IMR-90 (cell line): ENCODE measurements around the gene CCDC50. TPM values are rescaled to one million over a fixed set of nuclear protein-coding genes. Genes with fewer than 3 reads are reported as not detected.
A peak's percentile ranks its signal among the peaks of the same experiment; 100 is the strongest.

Experiments used
- ATAC-seq: fragments of 200-7000 bp; cut with Tn5 transposase; 2 replicates; pipeline ENCODE4 v1.9.1; 2020; ENCODE audit warnings: low read depth, mild to moderate bottlenecking, moderate library complexity
- BruUV-seq: library from RNA; stranded (reverse); fragments of 400-500 nt; replicated peaks from 2 replicates; lab custom pipeline; 2021; lab: Mats Ljungman, UMichigan
- CTCF ChIA-PET: fragments of 300-600 bp; formaldehyde crosslinking; extraction: SDS; loops from one replicate; lab custom pipeline; 2021; ENCODE audit warnings: antibody characterized with exemption; lab: Yijun Ruan, JAX
- POLR2A ChIA-PET: fragments of 300-600 bp; sonication (Branson Sonifier 250); formaldehyde crosslinking; loops from one replicate; lab custom pipeline; 2022; ENCODE audit warnings: antibody characterized with exemption; ENCODE audit not compliant: unreplicated experiment; lab: Charles Lee
- DNase-seq: peaks from one replicate; pipeline ENCODE4 v3.0.0; 2013
- H2AFZ ChIP-seq: replicated peaks from 2 replicates; pipeline ENCODE3; 2013; ENCODE audit warnings: low read length, mild to moderate bottlenecking; ENCODE audit not compliant: poor library complexity
- H2AK5ac ChIP-seq: 2 replicates; pipeline ENCODE4 v1.6.1; 2013; ENCODE audit warnings: low read depth, low read length, inconsistent platforms
- H2AK9ac ChIP-seq: replicated peaks from 2 replicates; pipeline ENCODE3; 2013; ENCODE audit warnings: mild to moderate bottlenecking, low read depth, low read length, moderate library complexity; ENCODE audit not compliant: poor library complexity
- H2BK120ac ChIP-seq: 2 replicates; pipeline ENCODE4 v1.6.1; 2013; ENCODE audit warnings: low read depth, low read length, inconsistent platforms
- H2BK15ac ChIP-seq: 3 replicates; pipeline ENCODE4 v1.6.1; 2013; ENCODE audit warnings: low read depth, low read length, inconsistent platforms
- H2BK20ac ChIP-seq: 2 replicates; pipeline ENCODE4 v1.6.1; 2013; ENCODE audit warnings: low read depth, mild to moderate bottlenecking, inconsistent platforms, low read length, moderate library complexity
- H2BK5ac ChIP-seq: 2 replicates; pipeline ENCODE4 v1.6.1; 2013; ENCODE audit warnings: mild to moderate bottlenecking, low read depth, low read length, inconsistent platforms; ENCODE audit not compliant: poor library complexity, severe bottlenecking
- H3K14ac ChIP-seq: replicated peaks from 2 replicates; pipeline ENCODE4 v1.6.1; 2013; ENCODE audit warnings: low read depth, low read length, inconsistent platforms
- H3K18ac ChIP-seq: 2 replicates; pipeline ENCODE4 v1.6.1; 2013; ENCODE audit warnings: low read depth, low read length, control low read depth
- H3K23ac ChIP-seq: 2 replicates; pipeline ENCODE4 v1.6.1; 2013; ENCODE audit warnings: low read depth, low read length, inconsistent platforms
- H3K27ac ChIP-seq: 2 replicates; pipeline ENCODE4 v1.5.1; 2013; ENCODE audit warnings: mild to moderate bottlenecking, control low read depth, low read length; ENCODE audit not compliant: insufficient read depth
- H3K27me3 ChIP-seq: 2 replicates; pipeline ENCODE4 v1.6.1; 2013; ENCODE audit warnings: low read length; ENCODE audit not compliant: control insufficient read depth, insufficient read depth
- H3K36me3 ChIP-seq: 2 replicates; pipeline ENCODE4 v1.6.1; 2013; ENCODE audit warnings: low read length, mixed read lengths; ENCODE audit not compliant: control insufficient read depth, insufficient read depth
- H3K4ac ChIP-seq: 2 replicates; pipeline ENCODE4 v1.6.1; 2013; ENCODE audit warnings: low read depth, low read length, inconsistent platforms
- H3K4me1 ChIP-seq: 2 replicates; pipeline ENCODE4 v1.6.1; 2013; ENCODE audit warnings: low read length, mixed read lengths; ENCODE audit not compliant: control insufficient read depth, insufficient read depth
- H3K4me2 ChIP-seq: 2 replicates; pipeline ENCODE4 v1.6.1; 2013; ENCODE audit warnings: low read depth, mild to moderate bottlenecking, control low read depth, low read length, moderate library complexity
- H3K4me3 ChIP-seq: 2 replicates; pipeline ENCODE4 v1.5.1; 2013; ENCODE audit warnings: low read depth, mild to moderate bottlenecking, control low read depth, low read length, moderate library complexity; ENCODE audit not compliant: insufficient read depth
- H3K56ac ChIP-seq: 2 replicates; pipeline ENCODE4 v1.6.1; 2013; ENCODE audit warnings: low read length, inconsistent platforms; ENCODE audit not compliant: insufficient read depth; ENCODE audit errors: extremely low read depth
- H3K79me1 ChIP-seq, 2 experiments: 2 replicates each; pipeline ENCODE4 v1.6.1; 2013; ENCODE audit warnings: low read length in 2 of 2, inconsistent platforms in 1 of 2, low read depth in 1 of 2
- H3K9ac ChIP-seq: 2 replicates; pipeline ENCODE4 v1.6.1; 2013; ENCODE audit warnings: low read depth, low read length, control low read depth
- H3K9me1 ChIP-seq: 2 replicates; pipeline ENCODE4 v1.6.1; 2013; ENCODE audit warnings: low read length, inconsistent platforms; ENCODE audit not compliant: insufficient read depth
- H3K9me3 ChIP-seq: 2 replicates; pipeline ENCODE4 v1.6.1; 2013; ENCODE audit warnings: low read length; ENCODE audit not compliant: control insufficient read depth, insufficient read depth
- H4K20me1 ChIP-seq: 2 replicates; pipeline ENCODE4 v1.6.1; 2013; ENCODE audit warnings: low read length, inconsistent platforms; ENCODE audit not compliant: insufficient read depth
- H4K5ac ChIP-seq: 2 replicates; pipeline ENCODE4 v1.6.1; 2013; ENCODE audit warnings: mild to moderate bottlenecking, low read depth, low read length, control low read depth
- H4K8ac ChIP-seq, 2 experiments: 2 replicates each; pipeline ENCODE4 v1.6.1; 2013; ENCODE audit warnings: low read depth in 2 of 2, low read length in 2 of 2, control low read depth in 1 of 2, inconsistent platforms in 1 of 2
- H4K91ac ChIP-seq: 2 replicates; pipeline ENCODE4 v1.6.1; 2013; ENCODE audit warnings: low read depth, low read length, inconsistent platforms; ENCODE audit not compliant: insufficient read depth
- BHLHE40 ChIP-seq: fragments of 150-350 bp; IDR thresholded peaks from 2 replicates; pipeline ENCODE4 v1.6.1; 2016; ENCODE audit warnings: mild to moderate bottlenecking, low read depth, low read length
- CEBPB ChIP-seq: IDR thresholded peaks from 2 replicates; pipeline ENCODE4 v1.6.1; 2012; ENCODE audit warnings: low read depth, low read length, improper control_type of control experiment
- CTCF ChIP-seq: conservative IDR thresholded peaks from 2 replicates; pipeline ENCODE4 v1.5.1; 2012; ENCODE audit warnings: mild to moderate bottlenecking, low read depth, low read length, improper control_type of control experiment
- ELK1 ChIP-seq: fragments of 150-350 bp; IDR thresholded peaks from 2 replicates; pipeline ENCODE4 v1.6.1; 2016; ENCODE audit warnings: low read depth, mild to moderate bottlenecking, low read length, moderate library complexity, borderline replicate concordance
- FOS ChIP-seq: fragments of 150-350 bp; IDR thresholded peaks from 2 replicates; pipeline ENCODE4 v1.6.1; 2016; ENCODE audit warnings: low read depth, low read length
- MAFK ChIP-seq: IDR thresholded peaks from 2 replicates; pipeline ENCODE4 v1.6.1; 2012; ENCODE audit warnings: low read depth, low read length, improper control_type of control experiment
- NFE2L2 ChIP-seq: fragments of 150-350 bp; IDR thresholded peaks from 2 replicates; pipeline ENCODE4 v1.6.1; 2016; ENCODE audit warnings: low read depth, mild to moderate bottlenecking, low read length
- POLR2A ChIP-seq: IDR thresholded peaks from 2 replicates; pipeline ENCODE4 v1.6.1; 2012; ENCODE audit warnings: mild to moderate bottlenecking, low read depth, low read length
- RAD21 ChIP-seq: IDR thresholded peaks from 2 replicates; pipeline ENCODE4 v1.6.1; 2012; ENCODE audit warnings: low read length, improper control_type of control experiment
- RCOR1 ChIP-seq: IDR thresholded peaks from 2 replicates; pipeline ENCODE4 v1.6.1; 2012; ENCODE audit warnings: mild to moderate bottlenecking, low read length, improper control_type of control experiment; ENCODE audit not compliant: insufficient replicate concordance
- RFX5 ChIP-seq: IDR thresholded peaks from 2 replicates; pipeline ENCODE4 v1.8.0; 2012; ENCODE audit warnings: low read depth, mild to moderate bottlenecking, low read length, moderate library complexity
- SMC3 ChIP-seq: fragments of 150-350 bp; IDR thresholded peaks from 2 replicates; pipeline ENCODE4 v1.6.1; 2016; ENCODE audit warnings: low read depth, mild to moderate bottlenecking, antibody characterized with exemption, low read length, moderate library complexity
- USF2 ChIP-seq: fragments of 150-350 bp; IDR thresholded peaks from 2 replicates; pipeline ENCODE4 v1.6.1; 2017; ENCODE audit warnings: mild to moderate bottlenecking, antibody characterized with exemption, low read length, low read depth
- WGBS, 2 experiments: methylation state at CpG; one replicate each; pipeline versions ENCODE4 v1.1.5 to v1.1.7; 2013; ENCODE audit warnings: missing lambda C conversion rate in 2 of 2; ENCODE audit not compliant: insufficient read length in 1 of 2; ENCODE audit errors: extremely low coverage in 2 of 2; 5-methylcytosine and 5-hydroxymethylcytosine counted together
- dilution Hi-C: fragments of 300-500 bp; cut with HindIII; formaldehyde crosslinking; loops from one replicate; pipeline ENCODE4 v1.14.3; 2018; ENCODE audit warnings: low sequenced_read_pairs; ENCODE audit not compliant: unreplicated experiment
- in situ Hi-C: fragments of 300-500 bp; cut with MboI; formaldehyde crosslinking; loops from 3 replicates; pipeline ENCODE4 v1.14.3; 2019; ENCODE audit warnings: low sequenced_read_pairs, inconsistent platforms, mixed read lengths
- intact Hi-C: fragments of 100-400 bp; cut with micrococcal nuclease; formaldehyde crosslinking; loops from 2 replicates; pipeline ENCODE4 v1.10.0; 2022
- polyA plus RNA-seq, 3 experiments: library from polyadenylated mRNA; depleted of rRNA; stranded (reverse); fragments of >200 nt; gene quantifications; 2 replicates each; pipeline ENCODE4 v1.2.3, GENCODE V29; 2012; ENCODE audit warnings: low replicate concordance in 1 of 3
- total RNA-seq: library from RNA; depleted of rRNA; stranded (reverse); fragments of >200 nt; gene quantifications from 2 replicates; pipeline ENCODE4 v1.2.3, GENCODE V29; 2012

The CCDC50 gene
- total and polyA plus RNA-seq, 2 of the 4 experiments (the other 2 are of a cell fraction): 59.0 to 63.1 TPM

GRCh38 chr3:191414286-191414685 lies 85.1 kb downstream of the CCDC50 start:
- Histone ChIP-seq H2AFZ (no peak overlapping the region), H3K56ac (no peak overlapping the region), H3K14ac (no peak overlapping the region), H2BK20ac (peak overlapping the region; percentile 51; the same call in 1 of the 2 replicates), H3K9me1 (no peaks in the 10 kb centered on the region), H2BK5ac (peak overlapping the region; percentile 9), H4K8ac (peak overlapping the region in 1 of 2 experiments; percentile 4; a peak in 1 of 4 replicates), H3K9ac (no peak overlapping the region), H2BK15ac (peak overlapping the region; percentile 24; the same call in 1 of the 3 replicates), H2AK9ac (no peak overlapping the region), H3K18ac (peak overlapping the region; percentile 81; the same call in 1 of the 2 replicates), H3K4me2 (no peak overlapping the region), H3K4ac (no peak overlapping the region), H3K79me1 (no peaks in the 10 kb centered on the region), H4K20me1 (no peaks in the 10 kb centered on the region), H2AK5ac (no peak overlapping the region), H3K23ac (no peak overlapping the region), H3K36me3 (no peaks in the 10 kb centered on the region), H3K4me1 (peaks cover 3% of the 10 kb centered on the region; the same call in 1 of the 2 replicates), H3K9me3 (peaks cover 2% of the 10 kb centered on the region), H4K91ac (no peak overlapping the region), H2BK120ac (peak overlapping the region; percentile 4; the same call in 1 of the 2 replicates), H3K27ac (no peak overlapping the region), H3K4me3 (no peak overlapping the region), H3K27me3 (no peaks in the 10 kb centered on the region), H4K5ac (peak overlapping the region; percentile 42; the same call in 1 of the 2 replicates)
- no peak for TF ChIP-seq SMC3
- no peak for TF ChIP-seq RCOR1
- TF ChIP-seq FOS: no peak
- no peak for TF ChIP-seq RFX5
- no peak for TF ChIP-seq RAD21
- no peak for TF ChIP-seq CEBPB
- no peak for TF ChIP-seq CTCF
- TF ChIP-seq POLR2A: no peak
- no peak for TF ChIP-seq USF2
- no peak for TF ChIP-seq ELK1
- TF ChIP-seq NFE2L2: no peak
- TF ChIP-seq MAFK: no peak
- TF ChIP-seq BHLHE40: no peak
- no TSS peak for BruUV-seq
- no CpG with 5 or more reads among the region's 2 CpGs for WGBS, 2 experiments
- ChIA-PET POLR2A (interaction anchor here (0.5 kb wide), 1 partner anchor 148 kb away, joined by 8 read pairs; no protein-coding TSS in a partner anchor), CTCF (interaction anchor here (0.9 to 1.4 kb wide), 2 partner anchors 23 to 1030 kb away, joined by 3 to 6 read pairs; no protein-coding TSS in a partner anchor)
- dilution Hi-C loops (no loop called here), intact Hi-C loops (loop anchor here (10.0 kb wide), 1 partner anchor 279 kb away; no protein-coding TSS in a partner anchor), in situ Hi-C loops (no loop called here)
- ATAC-seq: no peak; the same call in 1 of the 2 replicates
- peak; percentile 18 for DNase-seq
